Measurements from ENCODE around the gene POLR1E.
A peak's percentile ranks its signal among the peaks of the same experiment; 100 is the strongest.

POLR1E gene

DNA sequence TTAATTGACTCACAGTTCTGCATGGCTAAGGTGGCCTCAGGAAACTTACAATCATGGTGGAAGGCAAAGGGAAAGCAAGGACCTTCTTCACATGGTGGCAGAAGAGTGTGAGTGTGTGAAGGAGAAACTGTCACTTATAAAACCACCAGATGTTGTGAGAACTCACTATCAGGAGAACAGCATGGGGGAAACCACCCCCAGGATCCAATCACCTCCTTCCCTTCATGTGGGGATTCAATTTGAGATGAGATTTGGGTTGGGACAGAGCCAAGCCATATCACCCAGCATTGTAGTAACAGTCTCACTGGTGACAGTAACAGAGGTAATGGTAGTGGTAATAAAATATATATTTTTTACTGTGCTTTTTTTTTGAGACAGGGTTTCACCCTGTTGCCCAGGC lies 38.6 kb upstream of the POLR1E start:
- Histone ChIP-seq H3K36me3 (peaks cover 39% of the 10 kb centered on the region), H3K27ac (no peak overlapping the region)

DNA sequence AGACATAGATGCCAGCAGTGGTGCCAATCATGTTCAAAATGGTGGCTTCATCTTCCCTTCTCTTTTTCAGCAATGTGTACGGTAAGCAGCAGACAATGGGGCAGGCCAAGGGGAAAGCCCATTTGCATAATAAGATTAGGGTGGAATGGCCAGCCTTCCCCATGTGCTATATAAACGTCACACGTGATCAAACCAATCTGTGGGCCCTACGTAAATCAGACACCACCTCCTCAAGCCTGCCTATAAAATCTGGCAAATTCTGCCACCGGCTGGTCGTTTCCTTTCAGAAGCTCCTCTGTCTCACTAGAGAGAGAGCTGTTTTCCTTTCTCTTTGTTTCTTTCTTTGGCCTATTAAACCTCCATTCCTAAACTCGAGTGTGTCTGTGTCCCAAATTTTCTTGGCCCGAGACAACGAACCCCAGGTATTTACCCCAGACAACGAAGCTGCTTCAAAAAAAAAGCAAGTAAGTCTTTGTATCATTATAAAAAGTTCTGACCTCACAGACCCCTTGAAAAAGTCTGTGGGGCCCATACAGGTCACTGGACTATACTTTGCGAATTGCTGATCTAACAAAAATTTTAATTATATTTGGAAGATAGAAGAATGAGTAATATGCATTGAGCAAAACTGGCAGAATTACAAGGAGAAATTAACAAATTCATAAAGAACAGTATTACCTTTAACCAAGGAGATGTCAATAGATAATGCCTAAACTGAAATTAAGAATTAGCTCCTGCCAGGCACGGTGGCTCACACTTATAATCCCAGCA lies 35.7 kb upstream of the POLR1E start:
- Histone ChIP-seq H3K27me3 (ENCODE audit: insufficient read depth, low read depth, severe bottlenecking) (no peaks in the 10 kb centered on the region), H3K27ac (peak overlapping the region; percentile 58), H3K9me3 (ENCODE audit: severe bottlenecking) (no peaks in the 10 kb centered on the region), H3K4me3 (ENCODE audit: low read depth, low read length) (no peak overlapping the region), H3K36me3 (peaks cover 26% of the 10 kb centered on the region)
- TF ChIP-seq, protein P1, sequence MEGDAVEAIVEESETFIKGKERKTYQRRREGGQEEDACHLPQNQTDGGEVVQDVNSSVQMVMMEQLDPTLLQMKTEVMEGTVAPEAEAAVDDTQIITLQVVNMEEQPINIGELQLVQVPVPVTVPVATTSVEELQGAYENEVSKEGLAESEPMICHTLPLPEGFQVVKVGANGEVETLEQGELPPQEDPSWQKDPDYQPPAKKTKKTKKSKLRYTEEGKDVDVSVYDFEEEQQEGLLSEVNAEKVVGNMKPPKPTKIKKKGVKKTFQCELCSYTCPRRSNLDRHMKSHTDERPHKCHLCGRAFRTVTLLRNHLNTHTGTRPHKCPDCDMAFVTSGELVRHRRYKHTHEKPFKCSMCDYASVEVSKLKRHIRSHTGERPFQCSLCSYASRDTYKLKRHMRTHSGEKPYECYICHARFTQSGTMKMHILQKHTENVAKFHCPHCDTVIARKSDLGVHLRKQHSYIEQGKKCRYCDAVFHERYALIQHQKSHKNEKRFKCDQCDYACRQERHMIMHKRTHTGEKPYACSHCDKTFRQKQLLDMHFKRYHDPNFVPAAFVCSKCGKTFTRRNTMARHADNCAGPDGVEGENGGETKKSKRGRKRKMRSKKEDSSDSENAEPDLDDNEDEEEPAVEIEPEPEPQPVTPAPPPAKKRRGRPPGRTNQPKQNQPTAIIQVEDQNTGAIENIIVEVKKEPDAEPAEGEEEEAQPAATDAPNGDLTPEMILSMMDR (IDR thresholded peaks at IDR 0.05; ENCODE audit: low read depth, low read length), result no peak
- DNase-seq, result peak; percentile 69

More for the DNA sequence above, 38.6 kb upstream of the POLR1E start:
- TF ChIP-seq, protein P1 (IDR thresholded peaks at IDR 0.05; ENCODE audit: low read depth, low read length), result no peak
- Histone ChIP-seq H3K4me3 (ENCODE audit: low read depth, low read length) (no peak overlapping the region), H3K9me3 (ENCODE audit: severe bottlenecking) (no peaks in the 10 kb centered on the region), H3K27me3 (ENCODE audit: insufficient read depth, low read depth, severe bottlenecking) (no peaks in the 10 kb centered on the region)
- no peak for DNase-seq

DNA sequence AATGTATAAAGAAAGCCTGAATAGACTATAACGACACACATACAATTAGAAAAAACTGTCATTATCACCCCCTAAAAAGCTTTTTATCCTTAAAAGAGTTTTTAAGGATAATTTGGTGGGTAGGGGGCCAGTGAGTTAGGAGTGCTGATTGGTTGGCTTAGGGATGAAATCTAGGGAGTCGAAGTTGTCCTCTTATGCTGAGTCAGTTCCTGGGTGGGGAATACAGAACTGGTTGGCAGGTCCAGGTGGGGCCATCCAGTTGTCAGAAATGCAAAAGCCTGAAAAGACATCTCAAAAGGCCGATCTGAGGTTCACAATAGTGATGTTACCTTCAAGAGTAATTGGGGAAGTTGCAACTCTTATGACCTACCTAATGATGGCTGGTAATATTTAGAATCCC lies 34.1 kb upstream of the POLR1E start:
- no peak overlapping the region for H3K27ac ChIP-seq
- H3K27me3 ChIP-seq (ENCODE audit: insufficient read depth, low read depth, severe bottlenecking), result no peaks in the 10 kb centered on the region
- H3K4me3 ChIP-seq (ENCODE audit: low read depth, low read length), result no peak overlapping the region
- TF ChIP-seq, protein P1 (IDR thresholded peaks at IDR 0.05; ENCODE audit: low read depth, low read length), result no peak
- DNase-seq, result no peak
- H3K9me3 ChIP-seq (ENCODE audit: severe bottlenecking), result peaks cover 3% of the 10 kb centered on the region
- H3K36me3 ChIP-seq, result peaks cover 27% of the 10 kb centered on the region

DNA sequence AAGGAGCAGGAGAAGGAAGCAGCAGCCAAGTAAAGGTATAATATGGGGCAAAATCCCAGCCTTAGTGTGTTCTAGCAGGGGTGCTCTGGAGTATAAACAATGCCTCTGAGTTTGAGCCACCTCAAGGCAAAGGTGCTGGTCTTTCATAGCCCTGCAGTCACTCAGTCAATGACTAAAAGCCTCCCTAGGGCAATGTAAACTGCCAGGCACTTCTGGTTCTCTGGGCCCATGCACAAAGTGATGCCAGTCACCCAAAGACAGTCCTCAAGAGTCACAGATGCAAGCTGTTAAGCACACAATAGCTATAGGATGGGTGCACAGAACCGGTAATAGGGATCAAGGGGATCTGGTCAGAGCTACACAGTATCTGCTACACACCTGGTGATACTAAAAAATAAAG lies 33.1 kb upstream of the POLR1E start:
- TF ChIP-seq, protein P1 (IDR thresholded peaks at IDR 0.05; ENCODE audit: low read depth, low read length), result no peak
- DNase-seq, result no peak

DNA sequence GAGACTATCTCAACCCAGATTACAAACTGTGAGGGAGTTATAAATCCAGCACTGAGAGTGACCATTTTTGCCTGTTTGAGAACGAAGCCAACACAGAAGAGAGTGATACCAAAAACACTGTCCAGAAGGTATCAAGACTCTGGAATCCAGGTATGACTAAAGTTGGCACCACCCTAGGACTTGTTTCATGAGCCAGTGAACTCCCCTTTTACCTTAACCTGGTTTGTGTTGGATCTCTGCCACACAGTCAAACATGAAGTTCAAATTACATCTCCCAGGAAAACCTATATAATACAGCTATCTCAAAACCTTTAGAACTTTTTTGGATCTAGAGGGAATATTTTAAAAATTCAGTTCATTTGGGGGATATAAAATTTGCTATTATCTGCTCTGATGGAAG lies 31.9 kb upstream of the POLR1E start:
- Histone ChIP-seq H3K4me3 (ENCODE audit: low read depth, low read length) (no peak overlapping the region), H3K9me3 (ENCODE audit: severe bottlenecking) (peaks cover 3% of the 10 kb centered on the region), H3K27me3 (ENCODE audit: insufficient read depth, low read depth, severe bottlenecking) (no peaks in the 10 kb centered on the region), H3K36me3 (peaks cover 27% of the 10 kb centered on the region), H3K27ac (no peak overlapping the region)
- TF ChIP-seq, protein P1 (IDR thresholded peaks at IDR 0.05; ENCODE audit: low read depth, low read length), result no peak
- DNase-seq, result no peak

More for the DNA sequence above, 33.1 kb upstream of the POLR1E start:
- Histone ChIP-seq H3K27ac (no peak overlapping the region), H3K4me3 (ENCODE audit: low read depth, low read length) (no peak overlapping the region), H3K9me3 (ENCODE audit: severe bottlenecking) (peaks cover 3% of the 10 kb centered on the region), H3K36me3 (peaks cover 30% of the 10 kb centered on the region), H3K27me3 (ENCODE audit: insufficient read depth, low read depth, severe bottlenecking) (no peaks in the 10 kb centered on the region)

DNA sequence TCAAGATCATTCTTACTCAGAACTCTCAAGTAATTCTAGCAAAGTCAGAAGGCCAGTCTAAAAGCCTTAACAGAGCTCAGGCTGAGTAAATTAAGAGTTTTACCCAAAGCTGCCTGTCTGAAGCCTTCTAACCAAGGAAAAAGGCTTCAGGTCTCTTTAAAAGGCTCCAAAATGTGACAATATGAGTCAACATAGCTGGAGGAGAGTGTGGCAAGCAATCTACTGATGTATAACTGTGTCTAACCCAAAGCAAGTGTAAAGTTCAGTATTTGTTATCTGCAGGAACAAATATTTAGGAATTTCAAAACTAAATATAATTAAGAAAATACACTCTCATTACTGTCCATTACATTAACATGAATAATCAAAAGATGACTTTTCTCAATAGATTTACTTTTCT lies 31.5 kb upstream of the POLR1E start:
- TF ChIP-seq, protein P1 (IDR thresholded peaks at IDR 0.05; ENCODE audit: low read depth, low read length), result no peak
- Histone ChIP-seq H3K27me3 (ENCODE audit: insufficient read depth, low read depth, severe bottlenecking) (no peaks in the 10 kb centered on the region), H3K36me3 (peaks cover 23% of the 10 kb centered on the region), H3K4me3 (ENCODE audit: low read depth, low read length) (no peak overlapping the region), H3K9me3 (ENCODE audit: severe bottlenecking) (peaks cover 3% of the 10 kb centered on the region), H3K27ac (no peak overlapping the region)
- no peak for DNase-seq
